ENCODE measurements around the gene TP73. TPM values are rescaled to one million over a fixed set of nuclear protein-coding genes. Genes with fewer than 3 reads are reported as not detected.

Gene TP73
- total and polyA plus RNA-seq, 2 donors (not counting 1 experiment from before 2014, with no cell fraction given), result 1.2 to 2.4 TPM

GRCh38 chr1:3660704-3661103 lies 8.4 kb downstream of the TP73 start:
- H3K27me3 Mint-ChIP-seq, result peaks cover 33% of the 10 kb centered on the region
- intact Hi-C loops (cut with micrococcal nuclease), result no loop called here

GRCh38 chr1:3661631-3662030 lies 9.3 kb downstream of the TP73 start:
- ChIA-PET POLR2A (no interaction called here), CTCF (interaction anchor here (0.7 kb wide), 1 partner anchor 166 kb away, joined by 3 read pairs; no protein-coding TSS in a partner anchor)
- Histone ChIP-seq H3K27ac (ENCODE audit: low read length in 2 of 2) (no peak overlapping the region), H3K9ac (ENCODE audit: low read length) (no peak overlapping the region), H3K4me2 (replicated peaks; ENCODE audit: low read depth, low read length, poor library complexity, severe bottlenecking) (no peak overlapping the region), H3K36me3 (replicated peaks in 1 of 2; ENCODE audit: control extremely low read depth in 1 of 2, control insufficient read depth in 1 of 2, extremely low read depth in 1 of 2, insufficient read depth in 2 of 2, low read length in 1 of 2) (no peaks in the 10 kb centered on the region), H3K27me3 (replicated peaks in 1 of 4; ENCODE audit: control extremely low read depth in 1 of 4, control insufficient read depth in 3 of 4, insufficient read depth in 4 of 4, low read length in 3 of 4) (peaks cover 0 to 14% (median 2%) of the 10 kb centered on the region in 4 experiments), H3K79me2 (ENCODE audit: control insufficient read depth, insufficient read depth, low read length) (no peaks in the 10 kb centered on the region), H3K9me3 (ENCODE audit: control extremely low read depth in 1 of 3, control insufficient read depth in 2 of 3, insufficient read depth in 1 of 3, low read length in 2 of 3) (peaks cover 0 to 3% (median 0%) of the 10 kb centered on the region in 3 donors), H3K4me1 (ENCODE audit: control insufficient read depth in 2 of 2, insufficient read depth in 2 of 2, low read length in 2 of 2) (peaks cover 32 to 36% of the 10 kb centered on the region in 2 donors), H4K20me1 (ENCODE audit: control insufficient read depth, insufficient read depth, low read length, poor library complexity, severe bottlenecking) (no peaks in the 10 kb centered on the region), H3K4me3 (ENCODE audit: control extremely low read depth in 1 of 5, extremely low read depth in 1 of 5, insufficient read depth in 1 of 5, low read depth in 2 of 5, low read length in 4 of 5) (no peak overlapping the region), H2AFZ (ENCODE audit: insufficient read depth, low read depth, low read length, poor library complexity, severe bottlenecking) (no peak overlapping the region)
- Mint-ChIP-seq H3K4me3 (no peak overlapping the region), H3K4me1 (peaks cover 31% of the 10 kb centered on the region), H3K27ac (no peak overlapping the region), H3K9me3 (ENCODE audit: insufficient read depth) (no peaks in the 10 kb centered on the region), H3K27me3 (peaks cover 27% of the 10 kb centered on the region)
- ATAC-seq (ENCODE audit: low read depth) (no peak), DNase-seq (no peak)
- intact Hi-C loops (cut with micrococcal nuclease), result no loop called here
- TF ChIP-seq CTCF (IDR thresholded peaks at IDR 0.05), result no peak
- no peak for TF ChIP-seq EZH2 (IDR thresholded peaks at IDR 0.05; ENCODE audit: borderline replicate concordance, insufficient read depth, low read depth, low read length, poor library complexity, severe bottlenecking)
- 100% methylated on average over 2 of the region's 4 CpGs for WGBS (ENCODE audit: insufficient coverage)

More at GRCh38 chr1:3660704-3661103, 8.4 kb downstream of the TP73 start:
- no peak overlapping the region for H2AFZ ChIP-seq (ENCODE audit: insufficient read depth, low read depth, low read length, poor library complexity, severe bottlenecking)
- WGBS (ENCODE audit: insufficient coverage), result no CpG with 5 or more reads among the region's 2 CpGs
- H3K27ac ChIP-seq (ENCODE audit: low read length in 2 of 2), result no peak overlapping the region
- POLR2A ChIA-PET, result no interaction called here
- no peaks in the 10 kb centered on the region for H3K36me3 ChIP-seq (replicated peaks in 1 of 2; ENCODE audit: control extremely low read depth in 1 of 2, control insufficient read depth in 1 of 2, extremely low read depth in 1 of 2, insufficient read depth in 2 of 2, low read length in 1 of 2)
- no peaks in the 10 kb centered on the region for H3K79me2 ChIP-seq (ENCODE audit: control insufficient read depth, insufficient read depth, low read length)
- TF ChIP-seq CTCF (IDR thresholded peaks at IDR 0.05) (no peak), EZH2 (IDR thresholded peaks at IDR 0.05; ENCODE audit: borderline replicate concordance, insufficient read depth, low read depth, low read length, poor library complexity, severe bottlenecking) (no peak)
- H3K9me3 ChIP-seq (ENCODE audit: control extremely low read depth in 1 of 3, control insufficient read depth in 2 of 3, insufficient read depth in 1 of 3, low read length in 2 of 3), result peaks cover 0 to 3% (median 0%) of the 10 kb centered on the region in 3 donors
- Mint-ChIP-seq H3K27ac (no peak overlapping the region), H3K4me1 (peaks cover 31% of the 10 kb centered on the region), H3K9me3 (ENCODE audit: insufficient read depth) (no peaks in the 10 kb centered on the region), H3K4me3 (no peak overlapping the region)
- ATAC-seq (ENCODE audit: low read depth) (no peak), DNase-seq (no peak)
- no peaks in the 10 kb centered on the region for H4K20me1 ChIP-seq (ENCODE audit: control insufficient read depth, insufficient read depth, low read length, poor library complexity, severe bottlenecking)
- H3K4me1 ChIP-seq (ENCODE audit: control insufficient read depth in 2 of 2, insufficient read depth in 2 of 2, low read length in 2 of 2), result peaks cover 26 to 35% of the 10 kb centered on the region in 2 donors
- H3K4me3 ChIP-seq (ENCODE audit: control extremely low read depth in 1 of 5, extremely low read depth in 1 of 5, insufficient read depth in 1 of 5, low read depth in 2 of 5, low read length in 4 of 5), result no peak overlapping the region
- H3K27me3 ChIP-seq (replicated peaks in 1 of 4; ENCODE audit: control extremely low read depth in 1 of 4, control insufficient read depth in 3 of 4, insufficient read depth in 4 of 4, low read length in 3 of 4), result peaks cover 0 to 14% (median 6%) of the 10 kb centered on the region in 4 experiments
- CTCF ChIA-PET, result interaction anchor here (0.9 to 1.2 kb wide), 2 partner anchors 12 to 35 kb away, joined by 3 read pairs; no protein-coding TSS in a partner anchor
- H3K9ac ChIP-seq (ENCODE audit: low read length), result no peak overlapping the region
- H3K4me2 ChIP-seq (replicated peaks; ENCODE audit: low read depth, low read length, poor library complexity, severe bottlenecking), result no peak overlapping the region

Measured in B cell (primary cell).